CD1c-positive myeloid dendritic cell (primary cell): ENCODE data around the gene RSPO3.
A peak's percentile ranks its signal among the peaks of the same experiment; 100 is the strongest.

Experiments
- DNase-seq: peaks from one replicate; pipeline ENCODE4 v3.0.0-alpha.2; 2016; ENCODE audit errors: extremely low spot score

Gene RSPO3

GRCh38 chr6:127111526-127111925 is 6.9 kb upstream of the RSPO3 start:
- DNase-seq, result no peak

- DNase-seq, result peak; percentile 16
Observed at GRCh38 chr6:127114214-127114760, 4.2 kb upstream of the RSPO3 start.

GRCh38 chr6:127115084-127115655 is 3.3 kb upstream of the RSPO3 start:
- no peak for DNase-seq

GRCh38 chr6:127115746-127116145 is 2.7 kb upstream of the RSPO3 start:
- DNase-seq, result no peak

GRCh38 chr6:127117979-127118297 is 533 bp upstream of the RSPO3 start:
- DNase-seq, result no peak

- no peak for DNase-seq
Observed at GRCh38 chr6:127119102-127120022, 891 bp downstream of the RSPO3 start.

GRCh38 chr6:127120023-127120786 is 1.7 kb downstream of the RSPO3 start:
- no peak for DNase-seq

GRCh38 chr6:127120787-127121636 is 2.5 kb downstream of the RSPO3 start:
- peak; percentile 72 for DNase-seq

GRCh38 chr6:127121637-127121960 is 3.1 kb downstream of the RSPO3 start:
- no peak for DNase-seq

GRCh38 chr6:127124172-127124571 is 5.7 kb downstream of the RSPO3 start:
- DNase-seq, result no peak

GRCh38 chr6:127124680-127125079 is 6.2 kb downstream of the RSPO3 start:
- no peak for DNase-seq

- DNase-seq, result no peak
Observed at GRCh38 chr6:127128066-127128465, 9.6 kb downstream of the RSPO3 start.

GRCh38 chr6:127129251-127129650 is 10.8 kb downstream of the RSPO3 start:
- DNase-seq, result no peak

- no peak for DNase-seq
Observed at GRCh38 chr6:127131275-127131674, 12.8 kb downstream of the RSPO3 start.

GRCh38 chr6:127131772-127132376 is 13.4 kb downstream of the RSPO3 start:
- DNase-seq, result no peak

- DNase-seq, result no peak
Observed at GRCh38 chr6:127134136-127134535, 15.7 kb downstream of the RSPO3 start.

GRCh38 chr6:127136786-127137185 is 18.3 kb downstream of the RSPO3 start:
- DNase-seq, result no peak

- DNase-seq, result no peak
Observed at GRCh38 chr6:127146932-127147331, 28.5 kb downstream of the RSPO3 start.

GRCh38 chr6:127147534-127147933 is 29.1 kb downstream of the RSPO3 start:
- no peak for DNase-seq

GRCh38 chr6:127148511-127148910 is 30.0 kb downstream of the RSPO3 start:
- DNase-seq, result no peak

GRCh38 chr6:127154509-127154908 is 36.0 kb downstream of the RSPO3 start:
- no peak for DNase-seq
